BJ (cell line): ENCODE data around the gene ABCB11. TPM values are rescaled to one million over a fixed set of nuclear protein-coding genes. Genes with fewer than 3 reads are reported as not detected.

ENCODE experiments used
- CTCF ChIA-PET: fragments of 350-600 bp; formaldehyde crosslinking; extraction: SDS; loops from one replicate; lab custom pipeline; 2021; ENCODE audit warnings: antibody characterized with exemption, inconsistent platforms; lab: Yijun Ruan, JAX
- POLR2A ChIA-PET: fragments of 300-600 bp; sonication (Branson Sonifier 250); formaldehyde crosslinking; extraction: SDS; loops from one replicate; lab custom pipeline; 2021; ENCODE audit warnings: antibody characterized with exemption; lab: Charles Lee
- DNase-seq: peaks from one replicate; pipeline ENCODE4 v3.0.0-alpha.2; 2011; ENCODE audit warnings: low read depth
- H3K27me3 ChIP-seq: 2 replicates; pipeline ENCODE4 v1.6.0; 2011; ENCODE audit warnings: low read length; ENCODE audit not compliant: control insufficient read depth, insufficient read depth
- H3K36me3 ChIP-seq: 2 replicates; pipeline ENCODE4 v1.5.1; 2011; ENCODE audit warnings: low read length; ENCODE audit not compliant: control insufficient read depth, insufficient read depth
- H3K4me3 ChIP-seq: 2 replicates; pipeline ENCODE4 v1.5.1; 2011; ENCODE audit warnings: low read depth, mild to moderate bottlenecking, control low read depth, low read length
- polyA plus RNA-seq: library from polyadenylated mRNA; depleted of rRNA; stranded (reverse); fragments of >200 nt; gene quantifications from 2 replicates; pipeline ENCODE4 v1.2.3, GENCODE V29; 2011
- TF ChIP-seq, protein P1 (sequence below): IDR thresholded peaks from 2 replicates; pipeline ENCODE4 v1.5.1; 2011; ENCODE audit warnings: low read depth, mild to moderate bottlenecking, control low read depth, inconsistent platforms, low read length, moderate library complexity; ENCODE audit not compliant: insufficient read depth

The ABCB11 gene
- polyA plus RNA-seq, 1 experiment, result not detected

DNA sequence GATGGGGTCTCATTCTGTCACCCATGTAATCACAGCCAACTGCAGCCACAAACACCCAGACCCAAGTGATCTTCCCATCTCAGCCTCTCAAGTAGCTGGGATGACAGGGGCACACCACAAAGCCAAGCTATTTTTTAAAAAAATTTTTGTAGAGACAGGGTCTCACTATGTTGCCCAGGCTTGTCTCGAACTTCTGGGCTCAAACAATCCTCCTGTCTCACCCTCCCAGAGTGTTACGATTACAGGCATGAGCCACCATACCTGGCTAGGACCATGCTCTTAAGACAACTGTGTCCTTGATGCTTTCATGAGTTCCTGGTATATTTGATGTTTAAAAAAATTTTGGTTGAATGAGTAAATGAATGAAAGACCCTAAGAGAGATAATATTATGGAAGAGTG lies 19.4 kb downstream of the ABCB11 start:
- CTCF ChIA-PET, result interaction anchor here (0.9 kb wide), 1 partner anchor 121 kb away, joined by 3 read pairs; no protein-coding TSS in a partner anchor
- POLR2A ChIA-PET, result no interaction called here
- TF ChIP-seq, protein P1, sequence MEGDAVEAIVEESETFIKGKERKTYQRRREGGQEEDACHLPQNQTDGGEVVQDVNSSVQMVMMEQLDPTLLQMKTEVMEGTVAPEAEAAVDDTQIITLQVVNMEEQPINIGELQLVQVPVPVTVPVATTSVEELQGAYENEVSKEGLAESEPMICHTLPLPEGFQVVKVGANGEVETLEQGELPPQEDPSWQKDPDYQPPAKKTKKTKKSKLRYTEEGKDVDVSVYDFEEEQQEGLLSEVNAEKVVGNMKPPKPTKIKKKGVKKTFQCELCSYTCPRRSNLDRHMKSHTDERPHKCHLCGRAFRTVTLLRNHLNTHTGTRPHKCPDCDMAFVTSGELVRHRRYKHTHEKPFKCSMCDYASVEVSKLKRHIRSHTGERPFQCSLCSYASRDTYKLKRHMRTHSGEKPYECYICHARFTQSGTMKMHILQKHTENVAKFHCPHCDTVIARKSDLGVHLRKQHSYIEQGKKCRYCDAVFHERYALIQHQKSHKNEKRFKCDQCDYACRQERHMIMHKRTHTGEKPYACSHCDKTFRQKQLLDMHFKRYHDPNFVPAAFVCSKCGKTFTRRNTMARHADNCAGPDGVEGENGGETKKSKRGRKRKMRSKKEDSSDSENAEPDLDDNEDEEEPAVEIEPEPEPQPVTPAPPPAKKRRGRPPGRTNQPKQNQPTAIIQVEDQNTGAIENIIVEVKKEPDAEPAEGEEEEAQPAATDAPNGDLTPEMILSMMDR, result no peak

DNA sequence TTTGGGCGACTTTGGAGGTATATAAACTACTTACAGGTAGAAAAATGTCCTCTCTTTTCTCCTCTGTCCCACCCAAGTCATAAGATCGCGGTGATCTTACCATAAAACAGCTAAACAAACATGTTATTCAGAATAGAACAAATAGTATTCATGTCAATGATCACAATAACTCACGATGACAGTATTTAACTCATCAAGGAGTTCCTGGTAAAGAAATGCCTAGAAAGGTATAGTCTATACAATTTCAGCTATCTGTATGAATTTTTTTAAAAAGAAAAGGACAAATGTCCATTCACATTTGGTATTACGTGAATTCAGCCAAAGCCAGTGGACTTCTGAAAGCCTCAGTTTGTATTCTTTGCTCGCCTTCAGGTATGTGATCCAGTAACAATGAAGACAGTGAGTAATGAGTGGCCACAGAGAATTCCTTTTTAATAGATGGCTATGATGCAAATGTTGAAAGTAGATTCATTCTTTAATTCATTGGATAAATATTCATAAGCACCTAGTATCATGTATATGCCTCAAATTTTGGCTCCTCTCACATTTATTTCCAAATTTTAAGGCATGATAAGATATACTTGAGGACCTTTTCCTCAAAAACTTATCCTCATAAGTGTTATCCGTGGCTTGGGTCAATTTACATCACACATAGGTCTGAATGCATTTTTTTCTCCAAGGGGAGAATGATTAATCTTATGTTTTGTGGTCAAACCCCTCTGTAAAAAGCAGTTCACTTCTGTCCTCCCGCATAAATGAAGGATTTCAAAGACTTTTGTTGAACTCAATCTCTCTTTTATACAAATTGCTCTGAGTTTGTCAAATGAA lies 20.3 kb downstream of the ABCB11 start:
- ChIA-PET CTCF (interaction anchor here (0.9 kb wide), 1 partner anchor 122 kb away, joined by 3 read pairs; no protein-coding TSS in a partner anchor), POLR2A (no interaction called here)

More for the DNA sequence above, 19.4 kb downstream of the ABCB11 start:
- Histone ChIP-seq H3K27me3 (no peaks in the 10 kb centered on the region), H3K4me3 (no peak overlapping the region), H3K36me3 (no peaks in the 10 kb centered on the region)
- no peak for DNase-seq

DNA sequence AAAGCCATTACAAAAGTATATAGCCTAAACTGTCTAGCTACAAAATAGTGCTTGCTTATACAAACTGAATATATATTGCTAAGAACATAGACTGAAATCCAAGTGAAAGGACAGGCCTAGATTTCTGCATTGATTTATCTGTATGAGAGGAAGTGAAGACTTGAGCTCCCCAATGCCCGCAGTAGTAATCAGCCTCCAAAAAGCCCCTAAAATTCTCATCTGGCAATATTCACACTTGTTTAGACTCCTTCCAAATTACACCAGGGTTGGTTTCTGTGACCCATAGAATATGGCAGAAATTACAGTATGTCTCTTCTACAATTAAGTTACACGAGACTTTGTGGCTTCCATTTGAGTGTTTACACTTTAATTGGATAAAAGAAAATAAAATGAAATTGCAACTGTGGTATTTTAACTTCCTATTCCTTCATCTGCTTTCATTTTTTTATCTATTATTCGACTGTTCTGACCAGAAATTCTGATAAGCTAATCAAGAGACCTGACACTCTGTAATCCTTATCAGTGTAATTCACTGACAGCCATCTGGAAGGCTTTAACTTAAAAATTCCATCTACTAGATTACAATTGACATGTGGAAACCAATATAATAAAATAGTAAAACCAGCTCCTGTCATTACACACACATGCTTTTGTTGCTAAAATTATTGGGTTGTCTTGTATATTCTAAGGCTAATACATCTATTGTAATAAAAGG lies 21.1 kb downstream of the ABCB11 start:
- H3K36me3 ChIP-seq, result no peaks in the 10 kb centered on the region
- DNase-seq, result no peak
- TF ChIP-seq, protein P1, result no peak
- POLR2A ChIA-PET, result no interaction called here
- CTCF ChIA-PET, result no interaction called here
- H3K27me3 ChIP-seq, result no peaks in the 10 kb centered on the region
- H3K4me3 ChIP-seq, result no peak overlapping the region

More for the DNA sequence above, 20.3 kb downstream of the ABCB11 start:
- TF ChIP-seq, protein P1, result no peak
- DNase-seq, result no peak
- Histone ChIP-seq H3K27me3 (no peaks in the 10 kb centered on the region), H3K4me3 (no peak overlapping the region), H3K36me3 (no peaks in the 10 kb centered on the region)

DNA sequence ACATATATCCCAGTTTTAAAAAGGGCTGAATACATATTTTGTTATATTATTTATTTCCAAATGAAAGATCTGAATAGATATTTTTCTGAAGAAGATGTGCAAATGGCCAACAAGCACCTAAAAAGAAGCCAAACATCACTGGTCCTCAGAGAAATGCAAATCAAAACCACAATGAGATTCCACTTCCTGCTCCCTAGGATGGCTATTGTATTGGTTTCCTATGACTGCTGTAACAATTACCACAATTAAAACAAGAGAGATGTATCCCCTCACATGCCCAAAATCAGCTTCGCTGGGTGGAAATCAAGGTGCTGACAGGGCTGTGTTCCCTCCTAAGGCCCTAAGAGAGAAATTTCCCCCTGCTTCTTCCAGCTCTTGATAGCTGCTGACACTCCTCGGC lies 23.2 kb downstream of the ABCB11 start:
- TF ChIP-seq, protein P1, result no peak
- H3K36me3 ChIP-seq, result no peaks in the 10 kb centered on the region
- H3K27me3 ChIP-seq, result no peaks in the 10 kb centered on the region
- POLR2A ChIA-PET, result no interaction called here
- DNase-seq, result no peak
- CTCF ChIA-PET, result no interaction called here
- H3K4me3 ChIP-seq, result no peak overlapping the region

DNA sequence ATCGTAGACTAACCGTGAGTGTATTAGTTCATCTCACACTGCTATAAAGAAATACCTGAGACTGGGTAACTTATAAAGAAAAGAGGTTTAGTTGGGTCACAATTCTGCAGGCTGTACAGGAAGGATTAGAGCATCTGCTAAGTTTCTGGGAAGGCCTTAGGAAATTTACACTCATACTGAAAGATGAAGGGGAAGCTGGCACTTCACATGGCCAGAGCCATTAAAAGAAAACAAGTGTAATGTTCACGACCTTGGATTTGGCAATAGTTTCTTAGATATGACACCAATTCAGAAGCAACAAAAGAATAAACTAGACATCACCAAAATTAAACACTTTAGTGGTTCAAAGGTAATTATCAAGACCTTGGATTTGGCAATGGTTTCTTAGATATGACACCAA lies 23.8 kb downstream of the ABCB11 start:
- no peak overlapping the region for H3K4me3 ChIP-seq
- no peak for DNase-seq
- no peaks in the 10 kb centered on the region for H3K27me3 ChIP-seq
- TF ChIP-seq, protein P1, result no peak
- ChIA-PET POLR2A (no interaction called here), CTCF (no interaction called here)
- H3K36me3 ChIP-seq, result no peaks in the 10 kb centered on the region
